H9 (cell line): ENCODE data around the gene CALN1. TPM values are rescaled to one million over a fixed set of nuclear protein-coding genes. Genes with fewer than 3 reads are reported as not detected.

Experiments used
- DNase-seq: peaks from one replicate; pipeline ENCODE4 v3.0.0-alpha.2; 2017
- H2AFZ ChIP-seq: one replicate; pipeline ENCODE4 v1.6.1; 2013; ENCODE audit warnings: mild to moderate bottlenecking, low read length, control low read depth, moderate library complexity
- H2AK5ac ChIP-seq: 2 replicates; pipeline ENCODE4 v1.6.1; 2013; ENCODE audit warnings: low read length, control low read depth, mixed read lengths; ENCODE audit not compliant: insufficient read length
- H2BK120ac ChIP-seq: one replicate; pipeline ENCODE4 v1.6.1; 2013; ENCODE audit warnings: low read depth, mild to moderate bottlenecking, low read length, control low read depth, inconsistent platforms; ENCODE audit not compliant: poor library complexity, severe bottlenecking
- H2BK12ac ChIP-seq: 2 replicates; pipeline ENCODE4 v1.6.1; 2013; ENCODE audit warnings: low read length, control low read depth, mixed read lengths, low read depth; ENCODE audit not compliant: insufficient read length
- H2BK15ac ChIP-seq: 2 replicates; pipeline ENCODE4 v1.6.1; 2013; ENCODE audit warnings: low read depth, low read length, control low read depth
- H2BK20ac ChIP-seq: one replicate; pipeline ENCODE4 v1.6.1; 2013; ENCODE audit warnings: low read depth, mild to moderate bottlenecking, low read length, control low read depth, inconsistent platforms; ENCODE audit not compliant: poor library complexity, severe bottlenecking
- H2BK5ac ChIP-seq: 2 replicates; pipeline ENCODE4 v1.6.1; 2013; ENCODE audit warnings: low read length, control low read depth, mixed read lengths; ENCODE audit not compliant: insufficient read length
- H3K14ac ChIP-seq: 2 replicates; pipeline ENCODE4 v1.6.1; 2013; ENCODE audit warnings: low read length, control low read depth; ENCODE audit not compliant: insufficient read depth
- H3K18ac ChIP-seq: 2 replicates; pipeline ENCODE4 v1.6.1; 2013; ENCODE audit warnings: low read depth, mild to moderate bottlenecking, mixed read lengths, low read length, control low read depth; ENCODE audit not compliant: insufficient read length
- H3K23ac ChIP-seq: 2 replicates; pipeline ENCODE4 v1.6.1; 2013; ENCODE audit warnings: low read length, control low read depth, mixed read lengths, low read depth; ENCODE audit not compliant: insufficient read length
- H3K23me2 ChIP-seq: 2 replicates; pipeline ENCODE4 v1.6.1; 2013; ENCODE audit warnings: low read depth, mild to moderate bottlenecking, mixed read lengths, low read length, control low read depth; ENCODE audit not compliant: insufficient read length, poor library complexity, severe bottlenecking
- H3K27ac ChIP-seq: 2 replicates; pipeline ENCODE4 v1.5.1; 2013; ENCODE audit warnings: low read length, control low read depth, mixed read lengths, low read depth; ENCODE audit not compliant: insufficient read length
- H3K27me3 ChIP-seq: 2 replicates; pipeline ENCODE4 v1.6.1; 2013; ENCODE audit warnings: low read length, control low read depth, inconsistent platforms; ENCODE audit not compliant: insufficient read depth
- H3K4ac ChIP-seq: 2 replicates; pipeline ENCODE4 v1.6.1; 2013; ENCODE audit warnings: low read depth, mild to moderate bottlenecking, control low read depth, inconsistent platforms, low read length, moderate library complexity
- H3K4me1 ChIP-seq: 2 replicates; pipeline ENCODE4 v1.6.1; 2013; ENCODE audit warnings: low read length, control low read depth, inconsistent platforms; ENCODE audit not compliant: insufficient read depth
- H3K4me2 ChIP-seq: 2 replicates; pipeline ENCODE4 v1.6.1; 2013; ENCODE audit warnings: low read length, control low read depth, mixed read lengths; ENCODE audit not compliant: insufficient read length, insufficient read depth
- H3K56ac ChIP-seq: 2 replicates; pipeline ENCODE4 v1.6.1; 2013; ENCODE audit warnings: low read depth, mild to moderate bottlenecking, mixed read lengths, low read length, control low read depth; ENCODE audit not compliant: insufficient read length
- H3K79me1 ChIP-seq: 2 replicates; pipeline ENCODE4 v1.6.1; 2013; ENCODE audit warnings: low read depth, mild to moderate bottlenecking, moderate library complexity, low read length, control low read depth, inconsistent platforms; ENCODE audit not compliant: insufficient read depth, poor library complexity, severe bottlenecking
- H3K79me2 ChIP-seq: 2 replicates; pipeline ENCODE4 v1.6.1; 2013; ENCODE audit warnings: low read length, control low read depth, inconsistent platforms; ENCODE audit not compliant: insufficient read depth
- H3K9ac ChIP-seq: 2 replicates; pipeline ENCODE4 v1.6.1; 2013; ENCODE audit warnings: low read length, control low read depth, mixed read lengths; ENCODE audit not compliant: insufficient read length; ENCODE audit errors: extremely low read depth
- H3K9me3 ChIP-seq: one replicate; pipeline ENCODE4 v1.6.1; 2013; ENCODE audit warnings: low read depth, low read length, inconsistent platforms; ENCODE audit not compliant: control insufficient read depth
- H3T11ph ChIP-seq: one replicate; pipeline ENCODE4 v1.6.1; 2013; ENCODE audit warnings: mild to moderate bottlenecking, low read length, control low read depth, inconsistent platforms
- H4K20me1 ChIP-seq: one replicate; pipeline ENCODE4 v1.6.1; 2013; ENCODE audit not compliant: control insufficient read depth, insufficient read length, insufficient read depth
- H4K5ac ChIP-seq: 2 replicates; pipeline ENCODE4 v1.6.1; 2013; ENCODE audit warnings: low read depth, mild to moderate bottlenecking, mixed read lengths, low read length, control low read depth; ENCODE audit not compliant: insufficient read length
- H4K8ac ChIP-seq: replicated peaks from 2 replicates; pipeline ENCODE4 v1.6.1; 2013; ENCODE audit warnings: low read length, control low read depth, mixed read lengths, low read depth; ENCODE audit not compliant: insufficient read length
- H4K91ac ChIP-seq: 2 replicates; pipeline ENCODE4 v1.6.1; 2013; ENCODE audit warnings: low read depth, mild to moderate bottlenecking, moderate library complexity, mixed read lengths, low read length, control low read depth; ENCODE audit not compliant: insufficient read length
- H3K27ac Mint-ChIP-seq, 3 experiments: 2 replicates in 2 of 3; 3 replicates in 1 of 3; pipeline ENCODE4 v1.8.0; 2020 to 2021; ENCODE audit warnings: mixed read lengths in 3 of 3, mild to moderate bottlenecking in 1 of 3, moderate library complexity in 1 of 3
- H3K27me3 Mint-ChIP-seq: 2 replicates; pipeline ENCODE4 v1.8.0; 2021; ENCODE audit warnings: low read depth, mild to moderate bottlenecking, moderate library complexity, mixed read lengths
- H3K36me3 Mint-ChIP-seq, 3 experiments: 2 replicates in 2 of 3; 3 replicates in 1 of 3; pipeline ENCODE4 v1.8.0; 2020 to 2021; ENCODE audit warnings: low read depth in 3 of 3, mixed read lengths in 3 of 3; ENCODE audit not compliant: insufficient read depth in 1 of 3
- H3K4me1 Mint-ChIP-seq, 2 experiments: 2 replicates each; pipeline ENCODE4 v1.8.0; 2020; ENCODE audit warnings: mixed read lengths in 2 of 2
- H3K4me3 Mint-ChIP-seq, 2 experiments: 2 replicates in 1 of 2; 3 replicates in 1 of 2; pipeline ENCODE4 v1.8.0; 2020 to 2021; ENCODE audit warnings: mild to moderate bottlenecking in 2 of 2, mixed read lengths in 2 of 2, moderate library complexity in 1 of 2
- H3K9me3 Mint-ChIP-seq, 2 experiments: 2 replicates in 1 of 2; 3 replicates in 1 of 2; pipeline ENCODE4 v1.8.0; 2020; ENCODE audit warnings: mild to moderate bottlenecking in 2 of 2, mixed read lengths in 2 of 2, moderate library complexity in 1 of 2
- WGBS: extraction: QIAGEN DNeasy Blood & Tissue Kit; methylation state at CpG from one replicate; pipeline ENCODE4 v1.1.7; 2013; ENCODE audit warnings: missing lambda C conversion rate, low lambda C conversion rate, mixed read lengths; ENCODE audit not compliant: insufficient read length; ENCODE audit errors: extremely low coverage; 5-methylcytosine and 5-hydroxymethylcytosine counted together
- total RNA-seq: library from RNA; stranded (reverse); gene quantifications from 2 replicates; pipeline ENCODE4 v1.2.1, GENCODE V29; 2021
- TF ChIP-seq, protein P1 (sequence below): fragments of 200-600 bp; sonication (generic); conservative IDR thresholded peaks from 3 replicates; pipeline ENCODE4 v1.8.0; 2021; ENCODE audit warnings: antibody characterized with exemption, mild to moderate bottlenecking

Gene CALN1
- total RNA-seq, 1 experiment from 2014 or later = 2.8 TPM

DNA sequence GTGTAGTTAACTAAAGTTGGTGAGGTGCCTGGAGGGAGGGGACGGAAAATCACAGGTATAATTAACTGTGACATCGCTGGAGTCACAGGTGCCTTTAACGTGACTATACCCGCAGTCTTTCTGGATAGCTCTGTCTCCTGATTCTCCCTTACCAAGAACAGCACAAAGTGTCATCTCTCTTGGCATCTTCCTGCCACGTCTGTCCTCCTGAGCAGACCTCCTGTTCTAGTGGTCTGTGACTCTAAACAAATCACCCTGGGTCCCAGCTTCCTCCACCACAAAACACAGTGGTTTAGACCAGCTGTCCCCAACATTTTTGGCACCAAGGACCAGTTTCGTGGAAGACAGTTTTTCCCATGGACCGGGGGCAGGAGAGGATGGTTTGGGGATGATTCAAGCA, 90.5 kb downstream of the CALN1 start:
- H3K9me3 Mint-ChIP-seq = peaks cover 0 to 2% of the 10 kb centered on the region in 2 experiments; a peak in 2 of 5 replicates
- TF ChIP-seq, protein P1, sequence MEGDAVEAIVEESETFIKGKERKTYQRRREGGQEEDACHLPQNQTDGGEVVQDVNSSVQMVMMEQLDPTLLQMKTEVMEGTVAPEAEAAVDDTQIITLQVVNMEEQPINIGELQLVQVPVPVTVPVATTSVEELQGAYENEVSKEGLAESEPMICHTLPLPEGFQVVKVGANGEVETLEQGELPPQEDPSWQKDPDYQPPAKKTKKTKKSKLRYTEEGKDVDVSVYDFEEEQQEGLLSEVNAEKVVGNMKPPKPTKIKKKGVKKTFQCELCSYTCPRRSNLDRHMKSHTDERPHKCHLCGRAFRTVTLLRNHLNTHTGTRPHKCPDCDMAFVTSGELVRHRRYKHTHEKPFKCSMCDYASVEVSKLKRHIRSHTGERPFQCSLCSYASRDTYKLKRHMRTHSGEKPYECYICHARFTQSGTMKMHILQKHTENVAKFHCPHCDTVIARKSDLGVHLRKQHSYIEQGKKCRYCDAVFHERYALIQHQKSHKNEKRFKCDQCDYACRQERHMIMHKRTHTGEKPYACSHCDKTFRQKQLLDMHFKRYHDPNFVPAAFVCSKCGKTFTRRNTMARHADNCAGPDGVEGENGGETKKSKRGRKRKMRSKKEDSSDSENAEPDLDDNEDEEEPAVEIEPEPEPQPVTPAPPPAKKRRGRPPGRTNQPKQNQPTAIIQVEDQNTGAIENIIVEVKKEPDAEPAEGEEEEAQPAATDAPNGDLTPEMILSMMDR = no peak
- no peak overlapping the region for H3K9ac ChIP-seq

More for the DNA sequence above, 90.5 kb downstream of the CALN1 start:
- Mint-ChIP-seq H3K27me3 (no peaks in the 10 kb centered on the region; the same call in 1 of the 2 replicates), H3K4me1 (peaks cover 0 to 6% of the 10 kb centered on the region in 2 experiments; a peak in 1 of 4 replicates), H3K36me3 (peaks cover 0 to 8% (median 6%) of the 10 kb centered on the region in 3 experiments; a peak in 3 of 7 replicates), H3K27ac (no peak overlapping the region; a peak in 1 of 7 replicates), H3K4me3 (no peak overlapping the region)
- H4K8ac ChIP-seq = no peak overlapping the region
- no peak overlapping the region for H2BK15ac ChIP-seq
- H3K4me1 ChIP-seq = no peaks in the 10 kb centered on the region
- H3K27ac ChIP-seq = no peak overlapping the region
- H3K27me3 ChIP-seq = no peaks in the 10 kb centered on the region
- no peak overlapping the region for H3K14ac ChIP-seq
- H3K18ac ChIP-seq = no peak overlapping the region
- no peak overlapping the region for H2AK5ac ChIP-seq
- no peak overlapping the region for H3K4me2 ChIP-seq
- H4K5ac ChIP-seq = no peak overlapping the region
- no peaks in the 10 kb centered on the region for H3K79me1 ChIP-seq
- H3K4ac ChIP-seq = no peak overlapping the region
- no CpG with 5 or more reads among the region's 7 CpGs for WGBS
- H3K79me2 ChIP-seq = no peaks in the 10 kb centered on the region
- H3K23ac ChIP-seq = no peak overlapping the region
- H4K91ac ChIP-seq = no peak overlapping the region
- H2BK120ac ChIP-seq = no peak overlapping the region
- H3K23me2 ChIP-seq = no peaks in the 10 kb centered on the region
- H2BK5ac ChIP-seq = no peak overlapping the region
- no peak overlapping the region for H2AFZ ChIP-seq
- no peak overlapping the region for H2BK12ac ChIP-seq
- no peak overlapping the region for H3T11ph ChIP-seq
- H3K9me3 ChIP-seq = no peaks in the 10 kb centered on the region
- no peak overlapping the region for H3K56ac ChIP-seq
- no peak overlapping the region for H2BK20ac ChIP-seq
- no peaks in the 10 kb centered on the region for H4K20me1 ChIP-seq
- DNase-seq = no peak
